H1 (cell line): ENCODE measurements around the gene ADCY3. TPM values are rescaled to one million over a fixed set of nuclear protein-coding genes. Genes with fewer than 3 reads are reported as not detected.

ENCODE experiments used
- CTCF ChIA-PET: fragments of 300-600 bp; sonication (Branson Sonifier 250); formaldehyde crosslinking; loops from one replicate; lab custom pipeline; 2021; ENCODE audit not compliant: partially characterized antibody; lab: Charles Lee
- POLR2A ChIA-PET: fragments of 300-600 bp; sonication (Branson Sonifier 250); formaldehyde crosslinking; loops from one replicate; lab custom pipeline; 2021; ENCODE audit warnings: inconsistent platforms; ENCODE audit not compliant: partially characterized antibody; lab: Charles Lee
- DNase-seq, 2 experiments: peaks; one replicate each; pipeline versions ENCODE4 v3.0.0 to v3.0.0-alpha.2; 2010 to 2022; ENCODE audit warnings: low spot score in 2 of 2, low read depth in 1 of 2, mixed read lengths in 1 of 2
- FAIRE-seq: peaks from 2 replicates; lab custom pipeline; 2011; peaks lifted over from hg19 to GRCh38; lab: Jason Lieb, UNC
- H2AFZ ChIP-seq: 2 replicates; pipeline ENCODE4 v1.8.1; 2012; ENCODE audit warnings: low read length, inconsistent platforms
- H2AK5ac ChIP-seq: 2 replicates; pipeline ENCODE4 v1.6.1; 2013; ENCODE audit warnings: low read depth, low read length
- H2BK120ac ChIP-seq: replicated peaks from 2 replicates; pipeline ENCODE3; 2013; ENCODE audit warnings: low read depth, low read length, inconsistent platforms
- H2BK12ac ChIP-seq: 2 replicates; pipeline ENCODE4 v1.6.1; 2013; ENCODE audit warnings: low read depth, low read length
- H2BK15ac ChIP-seq: 2 replicates; pipeline ENCODE4 v1.6.1; 2013; ENCODE audit warnings: low read length
- H2BK20ac ChIP-seq: 2 replicates; pipeline ENCODE4 v1.6.1; 2013; ENCODE audit warnings: low read length
- H2BK5ac ChIP-seq: 2 replicates; pipeline ENCODE4 v1.6.1; 2013; ENCODE audit warnings: low read depth, low read length
- H3K14ac ChIP-seq: 2 replicates; pipeline ENCODE4 v1.6.1; 2013; ENCODE audit warnings: inconsistent platforms; ENCODE audit not compliant: insufficient read length
- H3K18ac ChIP-seq: 2 replicates; pipeline ENCODE4 v1.6.1; 2013; ENCODE audit warnings: low read length; ENCODE audit errors: extremely low read depth
- H3K23ac ChIP-seq: 2 replicates; pipeline ENCODE4 v1.6.1; 2013; ENCODE audit warnings: inconsistent platforms; ENCODE audit not compliant: insufficient read length
- H3K23me2 ChIP-seq: 2 replicates; pipeline ENCODE4 v1.6.1; 2013; ENCODE audit warnings: low read depth, low read length
- H3K27ac ChIP-seq: 2 replicates; pipeline ENCODE4 v1.6.1; 2011; ENCODE audit warnings: low read depth, low read length, inconsistent platforms
- H3K27me3 ChIP-seq, 4 experiments: replicated peaks in 1 of 4; 1 replicate in 1 of 4; 2 replicates in 3 of 4; pipeline versions ENCODE4 v1.6.1 to v1.8.1; 2011 to 2013; ENCODE audit warnings: low read length in 3 of 4, mild to moderate bottlenecking in 3 of 4, inconsistent platforms in 2 of 4, mixed read lengths in 2 of 4, moderate library complexity in 1 of 4; ENCODE audit not compliant: control insufficient read depth in 3 of 4, insufficient read depth in 3 of 4; ENCODE audit errors: extremely low read depth in 1 of 4
- H3K36me3 ChIP-seq, 4 experiments: 2 replicates each; pipeline versions ENCODE4 v1.6.1 to v1.8.1; 2011 to 2013; ENCODE audit warnings: mild to moderate bottlenecking in 4 of 4, low read length in 3 of 4, moderate library complexity in 2 of 4, control low read depth in 1 of 4, inconsistent platforms in 1 of 4; ENCODE audit not compliant: insufficient read depth in 4 of 4, control insufficient read depth in 2 of 4
- H3K4ac ChIP-seq: replicated peaks from 2 replicates; pipeline ENCODE3; 2013; ENCODE audit warnings: low read length, low read depth, mixed read lengths, inconsistent platforms; ENCODE audit not compliant: insufficient read length
- H3K4me1 ChIP-seq, 4 experiments: replicated peaks in 1 of 4; 1 replicate in 1 of 4; 2 replicates in 3 of 4; pipeline versions ENCODE4 v1.6.1 to v1.8.1; 2011 to 2013; ENCODE audit warnings: low read length in 3 of 4, inconsistent platforms in 2 of 4, mixed read lengths in 1 of 4; ENCODE audit not compliant: insufficient read depth in 4 of 4, control insufficient read depth in 3 of 4
- H3K4me2 ChIP-seq, 2 experiments: 2 replicates each; pipeline versions ENCODE4 v1.6.1 to v1.8.1; 2011 to 2013; ENCODE audit warnings: low read depth in 2 of 2, low read length in 2 of 2, control low read depth in 1 of 2, inconsistent platforms in 1 of 2, mild to moderate bottlenecking in 1 of 2; ENCODE audit not compliant: insufficient read depth in 1 of 2
- H3K4me3 ChIP-seq, 4 experiments: fragments of 200-600, 300-600 bp in 1 of 4; sonication (generic), shearing (Covaris generic), sonication (Bioruptor Twin) in 1 of 4; 2 replicates each; pipeline versions ENCODE4 v1.5.1 to v1.8.1; 2011 to 2016; ENCODE audit warnings: low read length in 4 of 4, low read depth in 3 of 4, control low read depth in 2 of 4, inconsistent platforms in 2 of 4, mild to moderate bottlenecking in 2 of 4, mixed read lengths in 1 of 4, moderate library complexity in 1 of 4; ENCODE audit not compliant: insufficient read depth in 2 of 4; ENCODE audit errors: extremely low read depth in 1 of 4
- H3K56ac ChIP-seq: replicated peaks from 2 replicates; pipeline ENCODE3; 2013; ENCODE audit warnings: low read depth, mild to moderate bottlenecking, mixed read lengths, low read length, inconsistent platforms; ENCODE audit not compliant: insufficient read length
- H3K79me1 ChIP-seq: 2 replicates; pipeline ENCODE4 v1.6.1; 2013; ENCODE audit warnings: low read depth, low read length, control low read depth
- H3K79me2 ChIP-seq, 2 experiments: 2 replicates each; pipeline versions ENCODE4 v1.6.1 to v1.8.1; 2012 to 2013; ENCODE audit warnings: low read length in 2 of 2, mild to moderate bottlenecking in 2 of 2, inconsistent platforms in 1 of 2; ENCODE audit not compliant: insufficient read depth in 2 of 2, control insufficient read depth in 1 of 2
- H3K9ac ChIP-seq, 4 experiments: replicated peaks in 1 of 4; 1 replicate in 1 of 4; 2 replicates in 3 of 4; pipeline versions ENCODE4 v1.6.1 to v1.8.1; 2011 to 2013; ENCODE audit warnings: low read depth in 3 of 4, low read length in 3 of 4, control low read depth in 2 of 4, mild to moderate bottlenecking in 2 of 4, moderate library complexity in 2 of 4, inconsistent platforms in 1 of 4; ENCODE audit errors: extremely low read depth in 1 of 4
- H3K9me3 ChIP-seq, 2 experiments: 2 replicates each; pipeline versions ENCODE4 v1.6.1 to v1.8.1; 2012 to 2013; ENCODE audit warnings: mild to moderate bottlenecking in 2 of 2, moderate library complexity in 2 of 2, control low read depth in 1 of 2, inconsistent platforms in 1 of 2, low read depth in 1 of 2, low read length in 1 of 2, mixed read lengths in 1 of 2; ENCODE audit not compliant: insufficient read depth in 2 of 2
- H4K20me1 ChIP-seq, 2 experiments: replicated peaks in 1 of 2; 2 replicates each; pipeline versions ENCODE3 to v1.8.1; 2011 to 2013; ENCODE audit warnings: inconsistent platforms in 2 of 2, low read length in 2 of 2, mild to moderate bottlenecking in 1 of 2; ENCODE audit not compliant: insufficient read depth in 2 of 2, control insufficient read depth in 1 of 2
- H4K5ac ChIP-seq: 2 replicates; pipeline ENCODE4 v1.6.1; 2013; ENCODE audit warnings: low read length, low read depth, mixed read lengths, inconsistent platforms; ENCODE audit not compliant: insufficient read length
- H4K8ac ChIP-seq: 2 replicates; pipeline ENCODE4 v1.8.0; 2013; ENCODE audit warnings: mild to moderate bottlenecking, moderate library complexity, low read length, inconsistent platforms; ENCODE audit not compliant: insufficient read depth; ENCODE audit errors: extremely low read depth
- H4K91ac ChIP-seq: replicated peaks from 2 replicates; pipeline ENCODE3; 2013; ENCODE audit warnings: low read length, mixed read lengths, inconsistent platforms; ENCODE audit not compliant: insufficient read length
- HDAC2 ChIP-seq, 2 experiments: fragments of 300-600 bp in 1 of 2; sonication (generic) in 1 of 2; IDR thresholded peaks; 2 replicates each; pipeline ENCODE4 v1.6.1; 2011 to 2012; ENCODE audit warnings: low read depth in 2 of 2, low read length in 2 of 2, mild to moderate bottlenecking in 2 of 2, moderate library complexity in 2 of 2, borderline replicate concordance in 1 of 2, inconsistent platforms in 1 of 2
- PHF8 ChIP-seq: fragments of 200-600 bp; sonication (generic); conservative IDR thresholded peaks from 2 replicates; pipeline ENCODE4 v1.7.1; 2012; ENCODE audit warnings: low read depth, mild to moderate bottlenecking, inconsistent platforms, low read length, moderate library complexity
- SIN3A ChIP-seq, 2 experiments: IDR thresholded peaks in 1 of 2; conservative IDR thresholded peaks in 1 of 2; 2 replicates each; pipeline ENCODE4 v1.6.1; 2011 to 2012; ENCODE audit warnings: low read length in 2 of 2, improper control_type of control experiment in 1 of 2, low read depth in 1 of 2, mild to moderate bottlenecking in 1 of 2
- WGBS, 2 experiments: shearing (Covaris generic) in 1 of 2; methylation state at CpG; one replicate each; pipeline versions ENCODE4 v1.1.6 to v1.1.7; 2013 to 2015; ENCODE audit warnings: low lambda C conversion rate in 2 of 2, mixed read lengths in 2 of 2, inconsistent platforms in 1 of 2, low coverage in 1 of 2, missing lambda C conversion rate in 1 of 2; ENCODE audit not compliant: insufficient replicate concordance in 2 of 2, insufficient coverage in 1 of 2, insufficient read length in 1 of 2; ENCODE audit errors: extremely low coverage in 1 of 2, missing lambda C conversion rate in 1 of 2; 5-methylcytosine and 5-hydroxymethylcytosine counted together
- polyA plus RNA-seq, 7 experiments: library from polyadenylated mRNA; depleted of rRNA in 3 of 7; stranded (reverse) in 5 of 7; unstranded in 2 of 7; fragments of >200 nt in 5 of 7; fragments of 200-250 nt in 2 of 7; gene quantifications; 1 replicate in 5 of 7; 2 replicates in 1 of 7; 4 replicates in 1 of 7; pipeline versions ENCODE4 v1.2.1 to v1.2.3, GENCODE V29; 2011 to 2013; ENCODE audit warnings: missing spikeins in 2 of 7, mixed read lengths in 2 of 7
- total RNA-seq: library from RNA; stranded (reverse); fragmentation: NEBNext Ultra II Directional; extraction: Animal tissue kit (Norgen Biotek cat#: 25700); gene quantifications from 2 replicates; pipeline ENCODE4 v1.2.1, GENCODE V29; 2021

The ADCY3 gene
- total and polyA plus RNA-seq, 2 of the 8 experiments (the other 6 are each of a cell fraction or from before 2014, with no cell fraction given): 45.1 to 52.9 TPM

DNA sequence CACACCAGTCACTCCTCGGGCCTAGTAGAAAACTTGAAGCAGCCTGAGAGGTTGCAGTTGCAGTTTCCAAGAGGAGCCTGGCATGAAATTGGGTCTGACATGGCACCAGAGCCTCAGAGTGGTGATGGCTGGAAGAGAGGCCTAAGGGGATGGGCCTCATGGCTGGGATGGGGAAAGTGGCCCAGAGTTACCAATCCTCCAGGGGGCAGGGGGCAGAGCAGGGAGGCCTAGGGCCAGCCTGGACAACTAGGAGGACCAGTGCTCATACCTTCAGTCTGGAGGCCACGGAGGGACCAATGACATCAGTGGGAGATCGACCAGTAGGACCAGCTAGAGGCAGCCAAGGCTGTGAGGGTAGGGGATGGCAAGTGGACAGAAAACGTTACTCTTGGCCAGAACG is 15.1 kb upstream of the ADCY3 start:
- POLR2A ChIA-PET: interaction anchor here (0.6 to 1.6 kb wide), 3 partner anchors 9 to 13 kb away, joined by 3 to 4 read pairs (median 3); no protein-coding TSS in a partner anchor
- no peak overlapping the region for H4K5ac ChIP-seq
- no peak overlapping the region for H2BK20ac ChIP-seq
- H2BK5ac ChIP-seq: no peak overlapping the region
- H2BK120ac ChIP-seq: no peak overlapping the region
- WGBS, 2 experiments: 78% methylated on average over 5 of the region's 5 CpGs; no CpG with 5 or more reads in 1 of the 2 experiments
- H3K27ac ChIP-seq: no peak overlapping the region
- H3K27me3 ChIP-seq: no peaks in the 10 kb centered on the region; a peak in 1 of 7 replicates
- no peak overlapping the region for H2BK15ac ChIP-seq
- H3K18ac ChIP-seq: no peak overlapping the region
- H3K4me2 ChIP-seq: no peak overlapping the region
- H3K9me3 ChIP-seq: no peaks in the 10 kb centered on the region
- no peak overlapping the region for H2BK12ac ChIP-seq
- H3K79me2 ChIP-seq: no peaks in the 10 kb centered on the region
- no peak overlapping the region for H3K9ac ChIP-seq
- H3K23me2 ChIP-seq: no peaks in the 10 kb centered on the region
- H3K4ac ChIP-seq: no peak overlapping the region
- H2AK5ac ChIP-seq: no peak overlapping the region
- H3K79me1 ChIP-seq: no peaks in the 10 kb centered on the region
- no peak for DNase-seq
- H4K91ac ChIP-seq: no peak overlapping the region
- no peak overlapping the region for H3K56ac ChIP-seq
- peaks cover 0 to 3% (median under 1%) of the 10 kb centered on the region in 4 experiments; a peak in 2 of 7 replicates for H3K4me1 ChIP-seq
- no peak for FAIRE-seq
- no peak overlapping the region for H3K23ac ChIP-seq
- CTCF ChIA-PET: interaction anchor here (0.6 to 1.7 kb wide), 6 partner anchors 11 to 194 kb away, joined by 3 to 5 read pairs (median 3); no protein-coding TSS in a partner anchor
- H2AFZ ChIP-seq: peak overlapping the region; percentile 31; the same call in 1 of the 2 replicates
- H3K4me3 ChIP-seq: no peak overlapping the region
- TF ChIP-seq PHF8: no peak
- no peak for TF ChIP-seq SIN3A (conservative IDR thresholded peaks at IDR 0.05 in 1 of 2, IDR thresholded peaks at IDR 0.05 in 1 of 2; ENCODE audit: low read depth in 1 of 2, low read length in 2 of 2)
- TF ChIP-seq HDAC2 (IDR thresholded peaks at IDR 0.05; ENCODE audit: borderline replicate concordance in 1 of 2, low read depth in 2 of 2, low read length in 2 of 2): no peak
- no peaks in the 10 kb centered on the region for H3K36me3 ChIP-seq
- H3K14ac ChIP-seq: no peak overlapping the region
- no peaks in the 10 kb centered on the region for H4K20me1 ChIP-seq
- no peak overlapping the region for H4K8ac ChIP-seq
